AG09309 (cell line): ENCODE results near the gene ERLIN1.
"Not testable (repeated sequence)": the region's sequence is repeated elsewhere in the genome, so short reads cannot be mapped to it uniquely, and the experiment has no call there.

Source experiments
- DNase-seq: peaks from one replicate; pipeline ENCODE4 v3.0.0-alpha.2; 2010; ENCODE audit warnings: low read depth
- H3K4me3 ChIP-seq: 2 replicates; pipeline ENCODE4 v1.5.1; 2011; ENCODE audit warnings: mild to moderate bottlenecking, low read depth, low read length, moderate library complexity; ENCODE audit not compliant: control insufficient read depth
- TF ChIP-seq, protein P1 (sequence below): IDR thresholded peaks from 2 replicates; pipeline ENCODE4 v1.5.1; 2011; ENCODE audit warnings: mild to moderate bottlenecking, low read depth, low read length, inconsistent platforms; ENCODE audit not compliant: insufficient read depth, control insufficient read depth; ENCODE audit errors: missing control alignments

ERLIN1 gene

GRCh38 chr10:100131571-100131970 lies 54.3 kb downstream of the ERLIN1 start:
- H3K4me3 ChIP-seq, result no peak overlapping the region
- TF ChIP-seq, protein P1, sequence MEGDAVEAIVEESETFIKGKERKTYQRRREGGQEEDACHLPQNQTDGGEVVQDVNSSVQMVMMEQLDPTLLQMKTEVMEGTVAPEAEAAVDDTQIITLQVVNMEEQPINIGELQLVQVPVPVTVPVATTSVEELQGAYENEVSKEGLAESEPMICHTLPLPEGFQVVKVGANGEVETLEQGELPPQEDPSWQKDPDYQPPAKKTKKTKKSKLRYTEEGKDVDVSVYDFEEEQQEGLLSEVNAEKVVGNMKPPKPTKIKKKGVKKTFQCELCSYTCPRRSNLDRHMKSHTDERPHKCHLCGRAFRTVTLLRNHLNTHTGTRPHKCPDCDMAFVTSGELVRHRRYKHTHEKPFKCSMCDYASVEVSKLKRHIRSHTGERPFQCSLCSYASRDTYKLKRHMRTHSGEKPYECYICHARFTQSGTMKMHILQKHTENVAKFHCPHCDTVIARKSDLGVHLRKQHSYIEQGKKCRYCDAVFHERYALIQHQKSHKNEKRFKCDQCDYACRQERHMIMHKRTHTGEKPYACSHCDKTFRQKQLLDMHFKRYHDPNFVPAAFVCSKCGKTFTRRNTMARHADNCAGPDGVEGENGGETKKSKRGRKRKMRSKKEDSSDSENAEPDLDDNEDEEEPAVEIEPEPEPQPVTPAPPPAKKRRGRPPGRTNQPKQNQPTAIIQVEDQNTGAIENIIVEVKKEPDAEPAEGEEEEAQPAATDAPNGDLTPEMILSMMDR, result no peak
- no peak for DNase-seq

GRCh38 chr10:100130831-100131230 lies 55.0 kb downstream of the ERLIN1 start:
- TF ChIP-seq, protein P1, result no peak
- H3K4me3 ChIP-seq, result no peak overlapping the region
- no peak for DNase-seq

DNA sequence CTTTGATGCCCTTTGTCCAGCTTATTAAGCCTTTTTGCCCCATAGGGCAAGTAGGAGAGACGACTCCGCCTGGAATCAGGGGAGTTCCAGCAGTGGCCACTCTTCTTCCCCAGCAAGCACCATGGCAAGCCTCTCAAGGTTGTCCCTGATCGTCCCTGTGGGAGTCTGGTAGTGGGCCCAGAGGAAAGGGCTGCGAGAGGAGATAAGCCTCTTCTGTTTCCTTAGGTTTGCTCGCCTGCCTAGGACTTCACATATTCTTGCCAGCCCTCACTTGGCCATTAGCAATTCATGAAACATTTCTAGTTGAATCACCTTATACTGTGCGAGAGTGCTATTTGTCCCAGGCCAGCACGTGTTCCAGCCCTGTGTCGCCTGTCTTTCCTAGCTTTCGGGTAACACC lies 56.4 kb downstream of the ERLIN1 start:
- DNase-seq, result no peak
- no peak overlapping the region for H3K4me3 ChIP-seq
- TF ChIP-seq, protein P1, result no peak

DNA sequence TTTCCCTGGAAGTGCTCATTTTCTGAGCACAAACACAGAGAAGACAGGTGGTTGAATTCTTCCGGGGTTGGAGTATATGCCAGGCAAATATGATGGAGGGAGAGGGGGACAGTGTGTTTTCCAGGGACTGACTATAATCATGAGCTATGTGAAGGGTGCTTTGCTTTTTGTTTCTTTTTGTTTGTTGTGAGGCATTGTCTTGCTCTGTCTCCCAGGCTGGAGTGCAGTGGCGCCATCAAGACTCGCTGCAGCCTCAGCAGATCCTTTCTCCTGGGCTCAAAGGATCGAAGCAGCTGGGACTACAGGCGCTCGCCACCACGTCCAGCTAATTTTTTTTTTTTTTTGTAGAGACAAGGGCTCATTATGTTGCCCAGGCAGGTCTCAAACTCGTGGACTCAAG lies 56.9 kb downstream of the ERLIN1 start:
- H3K4me3 ChIP-seq, result no peak overlapping the region
- no peak for DNase-seq
- TF ChIP-seq, protein P1, result no peak

GRCh38 chr10:100125335-100125734 lies 60.5 kb downstream of the ERLIN1 start:
- not testable (repeated sequence) for DNase-seq, H3K4me3 ChIP-seq

- H3K4me3 ChIP-seq, result no peak overlapping the region
- DNase-seq, result no peak
- TF ChIP-seq, protein P1, result no peak
These were observed 61.7 kb downstream of the ERLIN1 start for GRCh38 chr10:100124097-100124496.

GRCh38 chr10:100122780-100123179 lies 63.0 kb downstream of the ERLIN1 start:
- TF ChIP-seq, protein P1, result no peak
- DNase-seq, result no peak
- no peak overlapping the region for H3K4me3 ChIP-seq

GRCh38 chr10:100120550-100120949 lies 65.3 kb downstream of the ERLIN1 start:
- TF ChIP-seq, protein P1, result no peak

More at GRCh38 chr10:100120550-100120949, 65.3 kb downstream of the ERLIN1 start:
- DNase-seq, result no peak
- no peak overlapping the region for H3K4me3 ChIP-seq
